Measurements from ENCODE around the gene PLCH2.

Gene PLCH2

DNA sequence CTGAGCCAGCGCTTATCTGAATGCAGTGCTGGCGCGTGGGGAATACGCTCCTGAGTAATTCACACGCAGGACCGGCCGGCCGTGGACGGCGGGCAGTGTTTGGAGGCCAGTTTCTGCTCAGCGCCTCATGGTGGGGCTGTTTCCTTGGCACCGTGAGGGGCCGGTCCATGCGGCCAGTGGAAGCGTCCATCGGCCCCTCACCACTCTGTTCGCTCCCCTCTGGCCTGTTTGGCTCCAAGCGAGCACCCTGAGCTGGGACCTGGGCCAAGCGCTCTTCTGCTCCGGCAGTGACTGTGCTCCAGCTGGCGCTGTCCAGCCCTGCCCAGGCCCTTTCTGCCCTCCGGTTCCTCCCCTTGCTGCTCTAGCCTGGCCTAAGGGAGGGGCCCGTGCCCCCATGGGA, 16.3 kb upstream of the PLCH2 start:
- DNase-seq (ENCODE audit: low read depth): no peak
- TF ChIP-seq, protein P1, sequence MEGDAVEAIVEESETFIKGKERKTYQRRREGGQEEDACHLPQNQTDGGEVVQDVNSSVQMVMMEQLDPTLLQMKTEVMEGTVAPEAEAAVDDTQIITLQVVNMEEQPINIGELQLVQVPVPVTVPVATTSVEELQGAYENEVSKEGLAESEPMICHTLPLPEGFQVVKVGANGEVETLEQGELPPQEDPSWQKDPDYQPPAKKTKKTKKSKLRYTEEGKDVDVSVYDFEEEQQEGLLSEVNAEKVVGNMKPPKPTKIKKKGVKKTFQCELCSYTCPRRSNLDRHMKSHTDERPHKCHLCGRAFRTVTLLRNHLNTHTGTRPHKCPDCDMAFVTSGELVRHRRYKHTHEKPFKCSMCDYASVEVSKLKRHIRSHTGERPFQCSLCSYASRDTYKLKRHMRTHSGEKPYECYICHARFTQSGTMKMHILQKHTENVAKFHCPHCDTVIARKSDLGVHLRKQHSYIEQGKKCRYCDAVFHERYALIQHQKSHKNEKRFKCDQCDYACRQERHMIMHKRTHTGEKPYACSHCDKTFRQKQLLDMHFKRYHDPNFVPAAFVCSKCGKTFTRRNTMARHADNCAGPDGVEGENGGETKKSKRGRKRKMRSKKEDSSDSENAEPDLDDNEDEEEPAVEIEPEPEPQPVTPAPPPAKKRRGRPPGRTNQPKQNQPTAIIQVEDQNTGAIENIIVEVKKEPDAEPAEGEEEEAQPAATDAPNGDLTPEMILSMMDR (IDR thresholded peaks at IDR 0.05; ENCODE audit: insufficient read depth, low read depth, low read length, missing control alignments): no peak
- no peak overlapping the region for H3K4me3 ChIP-seq (ENCODE audit: low read depth, low read length)

DNA sequence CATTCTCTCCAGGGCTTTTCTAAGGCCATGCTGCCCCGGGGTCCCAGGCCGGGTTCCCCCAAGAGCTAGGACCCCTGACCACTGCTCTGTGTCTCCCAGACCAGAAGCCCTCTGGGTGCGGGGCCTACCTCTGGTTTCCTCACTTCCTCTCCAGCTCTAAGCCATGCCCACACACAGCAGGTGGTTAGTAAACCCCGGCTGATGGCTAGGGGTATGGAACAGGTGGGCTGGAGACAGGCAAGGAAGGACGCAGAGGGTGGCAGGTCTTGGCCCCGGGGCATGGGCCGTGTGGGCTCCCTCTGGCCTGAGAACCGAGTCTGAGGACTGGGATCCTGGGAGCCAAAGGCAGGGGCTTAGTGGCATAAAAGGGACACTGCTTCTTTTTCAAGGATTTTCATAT, 15.9 kb upstream of the PLCH2 start:
- TF ChIP-seq, protein P1 (IDR thresholded peaks at IDR 0.05; ENCODE audit: insufficient read depth, low read depth, low read length, missing control alignments): no peak
- no peak for DNase-seq (ENCODE audit: low read depth)
- no peak overlapping the region for H3K4me3 ChIP-seq (ENCODE audit: low read depth, low read length)

DNA sequence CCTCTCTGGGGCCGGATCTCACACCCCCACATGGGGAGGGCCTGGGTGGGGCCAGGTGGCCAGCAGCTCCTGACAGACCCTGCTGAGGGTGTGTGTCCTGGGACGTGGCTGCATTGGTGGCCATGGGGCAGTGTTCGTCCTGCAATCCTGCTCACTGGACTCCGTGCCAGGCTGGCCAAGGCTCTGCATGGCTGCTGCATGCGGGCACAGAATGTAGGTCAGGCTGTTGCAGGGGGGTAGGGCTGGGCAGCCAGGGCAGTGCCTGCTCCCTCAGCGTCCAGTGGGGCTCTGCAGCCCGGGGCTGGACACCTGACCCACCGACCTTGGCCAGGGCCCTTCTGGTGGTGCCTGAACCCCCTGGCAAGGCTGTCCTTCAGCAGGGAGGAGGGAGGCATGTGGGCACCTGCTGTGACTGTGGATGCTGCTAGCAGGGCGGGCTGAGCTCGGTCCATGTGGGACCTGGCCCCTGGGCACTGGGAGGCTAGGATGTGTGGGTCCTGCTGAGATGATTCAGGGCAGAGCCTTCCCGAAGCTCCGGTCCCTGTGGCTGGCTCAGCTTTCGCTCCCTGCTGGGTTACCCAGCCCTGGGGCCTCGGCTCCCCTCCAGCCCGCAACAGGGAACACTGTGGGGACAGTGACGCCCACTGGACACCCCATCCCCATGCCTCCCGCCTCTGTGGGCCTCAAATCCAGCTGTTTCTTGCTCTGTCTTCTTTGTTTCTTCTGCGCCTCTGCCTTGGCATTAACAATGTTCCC, 14.9 kb upstream of the PLCH2 start:
- no peak for DNase-seq (ENCODE audit: low read depth)
- TF ChIP-seq, protein P1 (IDR thresholded peaks at IDR 0.05; ENCODE audit: insufficient read depth, low read depth, low read length, missing control alignments): no peak
- H3K4me3 ChIP-seq (ENCODE audit: low read depth, low read length): no peak overlapping the region

DNA sequence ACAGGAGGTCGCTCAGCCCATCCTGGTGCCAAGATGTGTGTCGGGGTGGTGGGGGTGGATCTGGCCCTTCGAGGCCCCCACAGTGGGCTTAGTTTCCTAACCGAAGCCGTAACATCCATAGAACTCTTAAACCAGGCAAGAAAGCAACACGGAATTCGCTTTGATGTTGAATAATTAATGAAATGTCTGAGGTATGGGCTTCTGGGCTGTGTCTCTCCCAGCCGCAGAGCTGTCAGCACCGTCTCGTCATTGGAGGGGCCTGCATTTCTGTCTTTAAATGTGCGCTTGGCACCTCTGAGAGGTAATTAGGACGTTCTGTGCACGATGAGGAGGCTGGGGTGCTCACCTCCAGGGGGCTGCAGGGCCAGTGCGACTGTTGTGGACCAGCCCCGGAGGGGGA, 13.3 kb upstream of the PLCH2 start:
- no peak overlapping the region for H3K4me3 ChIP-seq (ENCODE audit: low read depth, low read length)
- TF ChIP-seq, protein P1 (IDR thresholded peaks at IDR 0.05; ENCODE audit: insufficient read depth, low read depth, low read length, missing control alignments): no peak
- no peak for DNase-seq (ENCODE audit: low read depth)

DNA sequence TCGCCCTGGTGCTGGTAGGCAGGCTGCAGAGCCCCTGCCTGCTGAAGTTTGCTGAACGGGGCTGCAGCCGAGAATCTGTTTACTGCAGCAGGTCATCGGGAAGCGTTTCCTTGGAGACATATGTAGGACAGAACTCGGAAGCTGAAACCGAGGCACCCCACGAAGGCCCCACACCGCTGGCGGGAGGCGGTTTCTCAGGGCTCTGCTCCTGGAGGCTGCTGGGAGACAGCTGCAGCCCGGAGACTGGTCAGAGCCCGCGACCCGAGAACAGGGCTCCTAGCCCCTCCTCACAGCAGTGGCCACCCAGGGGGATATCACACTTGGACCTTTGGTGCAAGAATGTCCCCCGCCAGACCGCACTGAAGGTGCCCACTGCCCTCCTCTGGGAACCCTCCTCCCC, 12.7 kb upstream of the PLCH2 start:
- TF ChIP-seq, protein P1 (IDR thresholded peaks at IDR 0.05; ENCODE audit: insufficient read depth, low read depth, low read length, missing control alignments): no peak
- no peak for DNase-seq (ENCODE audit: low read depth)
- no peak overlapping the region for H3K4me3 ChIP-seq (ENCODE audit: low read depth, low read length)

DNA sequence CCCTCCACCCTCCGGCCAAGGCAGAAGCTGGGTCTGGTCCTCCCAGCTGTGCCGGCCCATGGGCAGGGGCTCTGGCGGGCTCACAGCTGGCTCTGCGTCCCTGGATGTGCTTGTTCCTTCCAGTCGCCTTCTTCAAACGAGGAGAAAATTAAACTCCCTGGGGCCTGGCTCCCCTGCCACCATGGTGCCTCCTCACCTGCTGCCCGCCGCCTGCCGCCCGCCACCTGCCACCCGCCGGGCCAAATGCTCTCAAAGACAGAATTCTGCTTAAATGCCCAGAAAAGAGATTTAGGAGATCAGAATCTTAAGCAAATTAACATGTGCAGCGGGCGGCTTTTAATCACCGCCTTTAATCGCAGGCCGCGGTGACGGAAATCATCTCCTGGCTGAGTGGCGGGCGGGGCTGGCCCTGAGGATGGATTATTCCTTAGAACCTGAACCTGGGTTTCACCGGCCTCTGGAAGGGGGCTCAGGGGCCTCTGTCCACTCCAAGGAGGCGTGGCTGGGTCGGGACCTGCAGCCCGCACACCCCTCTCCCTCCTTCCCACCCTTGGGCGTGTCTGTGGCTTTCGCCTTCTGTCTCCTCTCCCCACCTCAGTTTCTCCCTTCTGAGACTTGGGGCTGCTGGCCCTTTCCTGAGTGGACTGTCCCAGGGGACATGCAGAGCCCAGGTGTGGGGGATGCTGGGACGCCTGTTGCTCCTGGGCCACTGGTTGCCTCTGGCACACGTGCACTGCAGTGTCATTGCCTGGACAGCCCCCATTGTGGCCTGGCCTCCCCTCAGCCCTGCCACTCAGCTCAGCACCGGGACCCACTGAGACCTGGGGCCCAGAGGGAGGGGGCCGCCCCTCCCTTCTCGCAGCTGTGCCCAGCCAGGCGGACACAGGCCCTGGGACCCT, 10.5 kb upstream of the PLCH2 start:
- H3K4me3 ChIP-seq (ENCODE audit: low read depth, low read length): no peak overlapping the region
- TF ChIP-seq, protein P1 (IDR thresholded peaks at IDR 0.05; ENCODE audit: insufficient read depth, low read depth, low read length, missing control alignments): no peak
- DNase-seq (ENCODE audit: low read depth): no peak

Data from GM12865 (cell line).